ENCODE results near the gene ARHGAP26.

The ARHGAP26 gene

GRCh38 chr5:143258559-143259253 is 488.5 kb downstream of the ARHGAP26 start:
- no peak for DNase-seq (ENCODE audit: low read depth in 2 of 3, low spot score in 1 of 3)

GRCh38 chr5:143259254-143259605 is 489.1 kb downstream of the ARHGAP26 start:
- no peak for DNase-seq (ENCODE audit: low read depth in 2 of 3, low spot score in 1 of 3)

GRCh38 chr5:143261748-143262392 is 491.7 kb downstream of the ARHGAP26 start:
- peak; percentile 1 to 14 (median 5) for DNase-seq (ENCODE audit: low read depth in 2 of 3, low spot score in 1 of 3)

DNA sequence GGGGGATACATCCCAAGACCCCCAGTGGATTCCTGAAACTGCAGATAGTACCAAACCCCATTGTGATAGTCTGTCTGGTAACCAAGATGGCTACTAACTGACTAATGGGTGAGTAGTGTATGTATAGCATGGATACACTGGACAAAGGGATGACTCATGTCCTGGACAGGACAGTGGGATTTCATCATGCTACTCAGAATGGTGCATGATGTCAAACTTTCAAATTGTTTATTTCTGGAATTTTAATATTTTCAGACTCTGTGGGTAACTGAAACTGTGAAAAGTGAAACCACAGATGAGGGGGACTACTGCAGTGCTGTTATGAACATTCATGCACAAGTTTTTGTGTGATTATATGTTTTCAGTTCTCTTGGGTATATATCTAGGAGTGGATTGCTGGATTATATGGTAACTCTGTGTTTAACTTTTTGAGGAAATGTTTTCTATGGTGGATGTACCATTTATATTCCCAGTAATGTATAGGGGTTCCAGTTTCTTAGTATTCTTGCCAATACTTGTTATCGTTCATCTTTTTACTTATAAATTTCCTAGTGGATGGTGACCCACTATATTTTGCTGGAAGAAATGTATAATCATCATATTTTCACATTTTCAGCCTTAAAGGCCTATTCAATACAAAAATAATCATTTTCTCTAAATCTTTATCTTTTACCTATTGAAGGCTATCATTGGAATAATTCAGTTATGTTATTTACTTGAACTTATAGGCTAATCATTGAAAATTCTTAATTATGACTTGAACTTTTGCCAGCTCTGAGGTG is 492.4 kb downstream of the ARHGAP26 start:
- DNase-seq (ENCODE audit: low read depth in 2 of 3, low spot score in 1 of 3): no peak

DNA sequence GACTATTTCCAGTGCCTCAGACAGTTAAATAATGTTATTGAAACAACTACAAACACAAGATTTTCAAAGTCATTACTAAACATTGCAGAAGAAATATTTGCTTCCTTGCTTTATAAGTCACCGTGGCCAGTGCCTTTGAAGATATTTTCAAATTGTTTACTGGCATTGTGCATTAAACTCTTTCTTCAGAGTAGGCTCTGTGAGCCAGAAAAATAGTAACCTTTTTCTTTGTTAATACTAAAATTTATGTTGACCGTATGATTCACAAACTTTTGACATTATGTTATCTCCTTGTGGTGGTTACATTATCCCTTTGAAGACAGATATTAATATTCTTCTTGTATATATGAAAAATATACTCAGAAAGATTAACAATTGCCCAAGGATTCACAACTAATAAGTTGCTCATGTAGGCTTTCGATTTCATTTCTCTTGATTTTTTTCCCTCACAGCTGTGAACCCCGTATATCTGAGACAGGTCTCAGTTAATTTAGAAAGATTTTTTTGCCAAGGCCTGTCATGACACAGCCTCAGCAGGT is 493.2 kb downstream of the ARHGAP26 start:
- DNase-seq (ENCODE audit: low read depth in 2 of 3, low spot score in 1 of 3): no peak

- DNase-seq (ENCODE audit: low read depth in 2 of 3, low spot score in 1 of 3): no peak
Measured at GRCh38 chr5:143265995-143266394, 495.8 kb downstream of the ARHGAP26 start.

- DNase-seq (ENCODE audit: low read depth in 2 of 3, low spot score in 1 of 3): no peak
Measured at GRCh38 chr5:143267186-143267585, 497.0 kb downstream of the ARHGAP26 start.

- no peak for DNase-seq (ENCODE audit: low read depth in 2 of 3, low spot score in 1 of 3)
Measured at GRCh38 chr5:143268388-143268787, 498.2 kb downstream of the ARHGAP26 start.

DNA sequence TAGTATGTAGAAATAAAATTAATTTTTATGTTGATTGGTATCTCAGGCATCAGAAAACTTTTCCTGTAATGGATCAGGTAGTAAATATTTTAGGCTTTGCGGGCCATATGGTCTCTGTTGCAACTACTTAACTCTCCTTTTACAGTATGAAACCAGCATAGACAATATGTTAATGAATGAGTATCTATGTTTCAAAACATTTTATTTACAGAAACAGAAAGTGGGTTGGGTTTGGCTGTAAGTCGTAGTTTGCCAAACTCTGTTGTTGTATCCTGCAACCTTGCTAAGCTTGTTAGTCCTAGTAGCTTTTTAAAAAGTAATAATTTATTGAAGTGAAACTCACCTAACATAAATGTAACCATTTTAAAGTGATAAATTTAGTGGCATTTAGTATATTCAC is 501.3 kb downstream of the ARHGAP26 start:
- DNase-seq (ENCODE audit: low read depth in 2 of 3, low spot score in 1 of 3): no peak

DNA sequence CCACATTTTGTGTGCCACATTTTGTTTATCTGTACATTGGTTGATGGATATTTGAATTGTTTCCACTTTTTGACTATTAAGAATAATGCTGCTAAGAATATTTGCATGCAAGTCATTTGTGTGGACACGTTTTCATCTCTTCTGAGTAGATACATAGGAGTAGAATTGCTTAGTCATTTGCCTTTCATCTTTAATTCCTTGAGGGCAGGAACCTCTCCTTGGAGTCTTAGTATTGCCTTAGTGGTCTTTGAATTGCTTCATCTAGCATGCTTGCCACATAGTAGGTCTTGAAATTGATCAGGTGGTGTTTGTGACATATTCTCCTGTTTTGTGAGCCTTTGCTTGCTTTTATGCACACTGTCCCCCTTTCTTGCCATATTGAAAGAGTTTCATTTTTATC is 504.8 kb downstream of the ARHGAP26 start:
- DNase-seq (ENCODE audit: low read depth in 2 of 3, low spot score in 1 of 3): no peak

GRCh38 chr5:143275512-143276363 is 505.6 kb downstream of the ARHGAP26 start:
- DNase-seq (ENCODE audit: low read depth in 2 of 3, low spot score in 1 of 3): no peak

DNA sequence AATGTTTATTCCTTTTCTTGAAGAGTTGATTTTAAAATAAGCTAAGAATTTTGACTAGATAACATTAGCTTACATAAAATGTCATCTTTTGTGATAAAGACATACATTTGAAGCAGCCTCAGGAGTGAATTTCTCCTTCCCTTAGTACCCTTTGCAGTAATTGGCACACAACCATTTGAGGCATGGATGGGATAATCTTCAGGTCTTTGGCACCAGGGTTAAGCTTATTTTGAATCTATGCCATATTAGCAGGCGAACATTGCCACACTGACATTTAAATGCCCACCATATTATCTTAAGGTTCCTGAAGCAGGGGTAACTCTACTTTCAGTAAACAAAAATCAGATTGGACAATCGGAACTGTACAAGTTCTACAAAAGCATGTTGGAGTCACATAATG is 507.4 kb downstream of the ARHGAP26 start:
- no peak for DNase-seq (ENCODE audit: low read depth in 2 of 3, low spot score in 1 of 3)
